ENCODE results near the gene NXPE3.

Gene NXPE3

GRCh38 chr3:101778385-101779046 lies 495 bp upstream of the NXPE3 start:
- H3F3A ChIP-seq (ENCODE audit: low read depth) = no peaks in the 10 kb centered on the region
- peak overlapping the region; percentile 72 for H3K9ac ChIP-seq (ENCODE audit: low read depth, low read length, poor library complexity, severe bottlenecking)
- H3K4me1 ChIP-seq (ENCODE audit: insufficient read depth, low read length, poor library complexity, severe bottlenecking) = peaks cover 35% of the 10 kb centered on the region
- no peak for TF ChIP-seq EZH2phosphoT487 (IDR thresholded peaks at IDR 0.05; ENCODE audit: borderline replicate concordance)
- TF ChIP-seq CTCF (conservative IDR thresholded peaks at IDR 0.05; ENCODE audit: low read length) = no peak
- peak overlapping the region; percentile 83 for H3K4me2 ChIP-seq (ENCODE audit: low read depth, low read length, poor library complexity, severe bottlenecking)
- H3K4me3 ChIP-seq (ENCODE audit: low read length, poor library complexity, severe bottlenecking) = peak overlapping the region; percentile 81
- H4K20me1 ChIP-seq (ENCODE audit: insufficient read depth, low read length, poor library complexity, severe bottlenecking) = peaks cover 5% of the 10 kb centered on the region
- no peaks in the 10 kb centered on the region; the same call in 1 of the 2 replicates for H3K36me3 ChIP-seq (ENCODE audit: insufficient read depth, low read length)
- peak overlapping the region; percentile 98 for H2AFZ ChIP-seq (ENCODE audit: low read length)
- no peaks in the 10 kb centered on the region for H3K27me3 ChIP-seq (ENCODE audit: insufficient read depth, low read length, poor library complexity, severe bottlenecking)
- H3K79me2 ChIP-seq (ENCODE audit: insufficient read depth, low read length) = peaks cover 21% of the 10 kb centered on the region; the same call in 1 of the 2 replicates
- no peaks in the 10 kb centered on the region for H3K9me3 ChIP-seq (ENCODE audit: insufficient read depth, low read depth, low read length)
- no peaks in the 10 kb centered on the region for H3K9me2 ChIP-seq (replicated peaks; ENCODE audit: low read depth, low read length)

GRCh38 chr3:101779822-101780381 lies 891 bp downstream of the NXPE3 start:
- Histone ChIP-seq H3K36me3 (ENCODE audit: insufficient read depth, low read length) (no peaks in the 10 kb centered on the region; the same call in 1 of the 2 replicates), H2AFZ (ENCODE audit: low read length) (peak overlapping the region; percentile 98), H3K79me2 (ENCODE audit: insufficient read depth, low read length) (peaks cover 21% of the 10 kb centered on the region; the same call in 1 of the 2 replicates), H4K20me1 (ENCODE audit: insufficient read depth, low read length, poor library complexity, severe bottlenecking) (peaks cover 5% of the 10 kb centered on the region), H3F3A (ENCODE audit: low read depth) (no peaks in the 10 kb centered on the region), H3K4me1 (ENCODE audit: insufficient read depth, low read length, poor library complexity, severe bottlenecking) (peaks cover 49% of the 10 kb centered on the region), H3K4me3 (ENCODE audit: low read length, poor library complexity, severe bottlenecking) (peak overlapping the region; percentile 81), H3K4me2 (ENCODE audit: low read depth, low read length, poor library complexity, severe bottlenecking) (peak overlapping the region; percentile 81), H3K27me3 (ENCODE audit: insufficient read depth, low read length, poor library complexity, severe bottlenecking) (no peaks in the 10 kb centered on the region), H3K9me3 (ENCODE audit: insufficient read depth, low read depth, low read length) (no peaks in the 10 kb centered on the region), H3K9me2 (replicated peaks; ENCODE audit: low read depth, low read length) (no peaks in the 10 kb centered on the region), H3K9ac (ENCODE audit: low read depth, low read length, poor library complexity, severe bottlenecking) (peak overlapping the region; percentile 72)
- TF ChIP-seq CTCF (conservative IDR thresholded peaks at IDR 0.05; ENCODE audit: low read length) = no peak
- TF ChIP-seq EZH2phosphoT487 (IDR thresholded peaks at IDR 0.05; ENCODE audit: borderline replicate concordance) = no peak

- Histone ChIP-seq H4K20me1 (ENCODE audit: insufficient read depth, low read length, poor library complexity, severe bottlenecking) (peaks cover 5% of the 10 kb centered on the region), H3K27me3 (ENCODE audit: insufficient read depth, low read length, poor library complexity, severe bottlenecking) (no peaks in the 10 kb centered on the region), H3K36me3 (ENCODE audit: insufficient read depth, low read length) (peaks cover 4% of the 10 kb centered on the region; the same call in 1 of the 2 replicates), H2AFZ (ENCODE audit: low read length) (no peak overlapping the region), H3K9me3 (ENCODE audit: insufficient read depth, low read depth, low read length) (no peaks in the 10 kb centered on the region), H3K4me1 (ENCODE audit: insufficient read depth, low read length, poor library complexity, severe bottlenecking) (peaks cover 57% of the 10 kb centered on the region), H3K4me2 (ENCODE audit: low read depth, low read length, poor library complexity, severe bottlenecking) (peak overlapping the region; percentile 81), H3K79me2 (ENCODE audit: insufficient read depth, low read length) (peaks cover 21% of the 10 kb centered on the region; the same call in 1 of the 2 replicates), H3K9ac (ENCODE audit: low read depth, low read length, poor library complexity, severe bottlenecking) (peak overlapping the region; percentile 72), H3K9me2 (replicated peaks; ENCODE audit: low read depth, low read length) (no peaks in the 10 kb centered on the region), H3K4me3 (ENCODE audit: low read length, poor library complexity, severe bottlenecking) (peak overlapping the region; percentile 81), H3F3A (ENCODE audit: low read depth) (no peaks in the 10 kb centered on the region)
- TF ChIP-seq CTCF (conservative IDR thresholded peaks at IDR 0.05; ENCODE audit: low read length) (no peak), EZH2phosphoT487 (IDR thresholded peaks at IDR 0.05; ENCODE audit: borderline replicate concordance) (no peak)
These were observed 1.6 kb downstream of the NXPE3 start for GRCh38 chr3:101780661-101781060.

Data from Loucy (cell line).